ENCODE results near the gene PLAGL2.
"Not testable (repeated sequence)": the region's sequence is repeated elsewhere in the genome, so short reads cannot be mapped to it uniquely, and the experiment has no call there.

Gene PLAGL2, protein sequence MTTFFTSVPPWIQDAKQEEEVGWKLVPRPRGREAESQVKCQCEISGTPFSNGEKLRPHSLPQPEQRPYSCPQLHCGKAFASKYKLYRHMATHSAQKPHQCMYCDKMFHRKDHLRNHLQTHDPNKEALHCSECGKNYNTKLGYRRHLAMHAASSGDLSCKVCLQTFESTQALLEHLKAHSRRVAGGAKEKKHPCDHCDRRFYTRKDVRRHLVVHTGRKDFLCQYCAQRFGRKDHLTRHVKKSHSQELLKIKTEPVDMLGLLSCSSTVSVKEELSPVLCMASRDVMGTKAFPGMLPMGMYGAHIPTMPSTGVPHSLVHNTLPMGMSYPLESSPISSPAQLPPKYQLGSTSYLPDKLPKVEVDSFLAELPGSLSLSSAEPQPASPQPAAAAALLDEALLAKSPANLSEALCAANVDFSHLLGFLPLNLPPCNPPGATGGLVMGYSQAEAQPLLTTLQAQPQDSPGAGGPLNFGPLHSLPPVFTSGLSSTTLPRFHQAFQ

DNA sequence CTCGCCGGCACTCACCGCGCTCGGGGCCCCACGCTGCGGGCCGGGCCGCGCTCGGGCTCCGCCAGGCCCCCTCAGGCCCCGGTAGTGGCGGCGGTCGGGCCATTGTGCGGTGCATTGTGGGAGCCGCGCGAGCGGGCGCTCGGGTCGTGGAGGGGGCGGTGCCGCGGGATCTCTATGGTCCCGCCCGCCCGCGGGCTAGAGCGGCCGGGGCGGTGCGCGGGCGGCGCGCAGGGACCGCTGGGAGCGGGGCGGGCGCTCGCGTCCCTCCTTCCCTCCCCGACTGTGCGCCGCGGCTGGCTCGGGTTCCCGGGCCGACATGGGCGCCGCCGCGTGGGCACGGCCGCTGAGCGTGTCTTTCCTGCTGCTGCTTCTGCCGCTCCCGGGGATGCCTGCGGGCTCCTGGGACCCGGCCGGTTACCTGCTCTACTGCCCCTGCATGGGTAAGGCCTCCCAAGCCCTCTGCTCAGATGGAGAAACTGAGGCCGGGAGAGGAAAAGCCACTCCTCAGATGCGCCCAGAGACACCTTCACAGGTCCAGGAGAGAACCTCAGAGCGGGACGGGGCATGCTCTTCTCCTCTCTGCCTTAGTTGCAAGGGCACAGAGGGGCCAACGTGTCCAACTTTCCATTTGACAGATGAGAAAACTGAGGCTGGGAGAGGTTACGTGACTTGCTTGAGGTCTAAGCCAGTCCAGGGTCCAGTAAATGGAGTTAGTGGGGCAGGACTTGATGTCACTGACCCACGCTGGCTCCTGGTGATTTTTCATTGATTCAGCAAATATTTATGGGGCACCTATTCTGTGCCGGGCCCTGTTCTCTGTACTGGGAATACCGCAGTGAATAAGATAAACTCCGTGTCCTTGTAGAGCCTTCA is at the start of gene PLAGL2, which contains the start of gene POFUT1:
PLAGL2 (minus strand) TSS at position 118 of the 873 bp plus-strand sequence. CDS start 5,565 bp downstream, outside the sequence.
POFUT1 (plus strand) TSS at position 255 of the 873 bp plus-strand sequence; CDS start at position 317, 62 bp downstream.
- DNase-seq, result peak; percentile 93

DNA sequence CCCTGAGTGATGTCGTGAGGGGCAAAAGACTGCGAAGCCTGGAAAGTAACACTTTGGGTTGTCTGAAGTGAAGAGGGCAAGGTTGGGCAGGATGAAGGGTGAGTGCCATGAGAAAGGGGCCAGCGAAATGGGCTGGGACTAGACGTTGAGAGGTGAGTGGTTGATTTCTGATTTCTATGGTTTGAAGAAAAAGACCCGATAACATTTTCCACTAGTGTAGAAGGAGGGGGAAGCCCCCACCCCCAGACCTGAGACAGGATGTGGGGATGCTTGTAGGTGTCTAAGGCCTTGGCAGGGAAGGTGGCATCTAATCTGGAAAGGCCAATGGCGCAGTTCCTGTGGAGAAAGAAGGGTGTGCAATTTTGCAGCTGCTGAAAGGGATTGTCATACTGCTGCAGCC is 44.6 kb upstream of the PLAGL2 start:
- peak; percentile 73 for DNase-seq

DNA sequence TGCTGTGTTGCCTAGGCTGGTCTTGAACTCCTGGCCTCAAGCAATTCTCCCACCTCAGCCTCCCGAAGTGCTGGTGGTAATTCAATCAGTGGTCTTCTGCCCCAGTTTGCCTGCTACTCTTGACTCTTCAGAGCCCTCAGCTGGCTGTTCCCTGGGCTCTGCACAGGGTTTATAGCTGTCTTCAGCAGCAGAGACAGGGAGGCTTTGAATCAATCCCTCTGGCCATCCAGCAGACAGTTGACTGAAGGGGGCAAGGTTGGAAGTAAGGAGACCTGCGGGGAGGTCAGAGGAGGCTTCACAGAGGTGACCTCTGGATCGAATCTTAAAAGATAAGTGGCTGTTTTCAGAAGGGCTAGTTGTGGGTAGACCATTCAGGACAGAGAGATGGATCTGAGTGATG is 43.9 kb upstream of the PLAGL2 start:
- no peak for DNase-seq

DNA sequence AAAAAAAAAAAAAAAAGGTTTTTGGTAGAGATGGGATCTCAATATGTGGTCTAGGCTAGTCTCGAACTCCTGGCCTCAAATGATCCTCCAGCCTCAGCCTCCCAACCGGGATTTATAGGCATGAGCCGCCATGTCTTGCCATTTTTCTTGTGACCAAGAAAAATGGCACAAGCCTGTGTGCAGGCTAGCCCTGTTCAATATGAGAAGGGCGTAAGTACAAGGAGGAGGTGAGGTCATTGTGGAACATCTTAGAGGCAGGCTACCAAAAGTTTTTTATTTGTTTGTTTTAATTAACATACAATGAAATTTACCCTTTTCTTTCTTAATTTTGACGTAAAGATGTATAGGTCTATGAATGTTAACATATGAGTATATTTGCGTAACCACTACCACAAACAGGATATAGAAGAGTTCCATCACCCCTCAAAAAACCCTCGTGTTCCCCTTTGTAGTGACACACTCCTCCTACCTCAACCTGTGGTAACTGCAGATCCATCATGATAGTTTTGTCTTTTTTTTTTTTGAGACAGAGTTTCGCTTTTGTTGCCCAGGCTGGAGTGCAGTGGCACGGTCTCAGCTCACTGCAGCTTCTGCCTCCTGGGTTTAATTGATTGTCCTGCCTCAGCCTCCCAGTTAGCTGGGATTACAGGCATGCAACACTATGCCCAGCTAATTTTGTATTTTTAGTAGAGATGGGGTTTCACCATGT is 41.6 kb upstream of the PLAGL2 start:
- DNase-seq, result peak; percentile 78

DNA sequence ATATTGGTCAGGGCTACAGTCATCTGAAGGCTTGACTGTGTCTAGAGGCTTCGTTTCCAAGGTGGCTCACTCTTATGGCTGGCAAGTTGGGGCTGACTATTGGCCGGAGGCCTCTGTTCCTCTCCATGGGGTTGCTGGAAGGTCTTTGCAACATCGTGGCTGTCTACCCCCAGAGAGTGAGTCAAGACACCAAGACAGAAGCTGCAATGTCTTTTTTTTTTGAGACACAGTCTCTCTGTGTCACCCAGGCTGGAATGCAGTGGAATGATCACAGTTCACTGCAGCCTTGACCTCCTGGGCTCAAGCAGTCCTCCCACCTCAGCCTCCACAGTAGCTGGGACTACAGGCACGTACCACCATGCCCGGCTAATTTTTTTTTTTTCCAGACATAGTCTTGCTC is 40.5 kb upstream of the PLAGL2 start:
- no peak for DNase-seq

DNA sequence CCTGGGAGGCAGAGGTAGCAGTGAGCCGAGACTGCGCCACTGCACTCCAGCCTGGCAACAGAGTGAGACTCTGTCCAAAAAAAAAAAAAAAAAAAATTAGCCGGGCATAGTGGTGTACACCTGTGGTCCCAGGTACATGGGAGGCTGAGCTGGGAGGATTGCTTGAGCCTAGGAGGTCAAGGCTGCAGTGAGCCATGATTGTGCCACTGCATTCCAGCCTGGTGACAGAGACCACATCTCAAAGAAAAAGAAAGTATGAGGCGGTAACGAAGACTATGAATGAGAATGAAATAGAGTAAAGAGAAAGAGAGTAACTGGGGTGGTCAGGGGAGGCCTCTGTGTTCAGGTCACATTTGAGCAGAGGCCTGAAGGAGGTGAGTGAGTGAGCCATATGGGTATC is 38.7 kb upstream of the PLAGL2 start:
- DNase-seq, result not testable (repeated sequence)

DNA sequence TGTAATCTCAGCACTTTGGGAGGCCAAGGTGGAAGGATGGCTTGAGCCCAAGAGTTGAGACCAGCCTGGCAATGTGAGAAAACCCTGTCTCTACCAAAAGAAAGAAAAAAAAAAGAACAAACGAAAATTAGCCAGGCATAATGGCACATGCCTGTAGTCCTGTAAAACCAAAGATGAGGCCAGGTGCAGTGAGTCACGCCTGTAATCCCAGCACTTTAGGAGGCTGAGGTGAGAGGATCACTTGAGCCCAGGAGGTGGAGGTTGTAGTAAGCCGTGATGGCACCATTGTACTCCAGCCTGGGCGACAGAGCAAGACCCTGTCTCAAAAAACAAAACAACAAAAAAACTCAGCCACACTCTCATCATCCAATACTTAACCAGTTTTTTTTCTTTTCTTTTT is 37.4 kb upstream of the PLAGL2 start:
- no peak for DNase-seq

DNA sequence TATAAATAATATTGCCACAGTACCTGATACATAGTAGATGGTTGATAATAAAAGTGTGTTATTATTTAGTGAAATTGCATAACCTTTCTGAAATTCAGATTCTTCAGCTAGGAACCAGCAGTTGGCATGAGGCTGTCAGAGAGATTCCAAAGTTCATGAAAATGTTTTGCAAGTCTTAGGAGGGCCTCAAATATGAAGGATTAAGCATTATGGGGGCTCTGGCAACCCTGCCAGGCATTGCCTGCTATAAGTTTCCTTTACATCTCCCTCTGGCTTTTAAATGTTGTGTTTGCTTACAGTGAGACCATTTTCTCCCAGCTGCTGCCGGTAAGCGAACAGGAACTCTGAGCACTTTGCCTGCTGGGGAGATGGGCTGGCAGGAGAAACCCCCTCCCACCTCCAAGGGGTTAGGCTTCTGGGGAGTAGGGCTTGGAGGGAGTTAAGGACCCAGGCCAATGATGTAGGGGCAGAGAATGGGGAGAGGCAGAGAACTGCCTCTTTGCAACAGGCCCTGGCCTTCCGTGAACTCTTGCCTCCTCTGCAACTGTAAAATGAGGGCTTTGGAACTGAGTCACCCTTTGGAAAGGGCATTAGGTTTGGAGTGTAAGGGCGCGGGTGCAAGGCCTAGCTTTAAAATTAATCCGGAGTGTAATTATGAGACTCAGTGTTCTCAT is 36.7 kb upstream of the PLAGL2 start:
- no peak for DNase-seq

DNA sequence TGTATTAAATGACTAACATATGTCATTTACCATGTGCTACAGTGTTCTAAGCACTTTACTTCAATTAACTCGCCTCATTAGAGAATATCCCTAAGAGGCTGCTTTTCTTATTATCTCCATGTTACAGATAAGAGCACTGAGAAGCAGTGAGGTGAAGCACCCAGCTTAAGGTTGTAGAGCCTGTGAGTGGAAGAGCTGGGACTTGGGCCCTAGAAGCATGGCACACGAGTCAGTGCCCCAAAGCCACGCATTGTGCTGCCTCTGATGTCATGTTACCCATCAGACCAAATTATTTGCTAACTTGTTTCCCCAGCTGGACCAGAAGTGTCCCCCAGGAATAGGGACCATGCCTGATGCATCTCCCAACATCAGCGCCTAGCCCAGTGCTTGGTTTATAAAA is 34.3 kb upstream of the PLAGL2 start:
- no peak for DNase-seq

DNA sequence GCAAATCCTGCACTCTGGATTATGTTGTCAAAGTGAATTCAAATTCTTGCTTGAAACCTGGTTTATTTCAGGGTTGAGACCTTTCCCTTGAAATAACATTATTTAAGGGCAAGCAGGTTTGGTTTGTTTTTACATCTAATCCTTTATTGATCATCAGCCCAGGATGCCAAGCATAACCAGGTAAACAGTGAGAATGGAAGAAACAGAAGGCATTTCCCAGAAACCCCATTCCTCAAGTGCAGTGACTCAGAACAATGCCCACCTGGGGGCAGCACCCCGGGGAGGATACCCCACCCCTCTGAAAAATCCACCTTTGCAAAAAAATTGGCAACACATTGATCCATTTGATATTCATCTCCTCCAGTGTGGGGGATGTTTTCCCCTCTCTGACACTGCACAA is 32.7 kb upstream of the PLAGL2 start:
- no peak for DNase-seq

DNA sequence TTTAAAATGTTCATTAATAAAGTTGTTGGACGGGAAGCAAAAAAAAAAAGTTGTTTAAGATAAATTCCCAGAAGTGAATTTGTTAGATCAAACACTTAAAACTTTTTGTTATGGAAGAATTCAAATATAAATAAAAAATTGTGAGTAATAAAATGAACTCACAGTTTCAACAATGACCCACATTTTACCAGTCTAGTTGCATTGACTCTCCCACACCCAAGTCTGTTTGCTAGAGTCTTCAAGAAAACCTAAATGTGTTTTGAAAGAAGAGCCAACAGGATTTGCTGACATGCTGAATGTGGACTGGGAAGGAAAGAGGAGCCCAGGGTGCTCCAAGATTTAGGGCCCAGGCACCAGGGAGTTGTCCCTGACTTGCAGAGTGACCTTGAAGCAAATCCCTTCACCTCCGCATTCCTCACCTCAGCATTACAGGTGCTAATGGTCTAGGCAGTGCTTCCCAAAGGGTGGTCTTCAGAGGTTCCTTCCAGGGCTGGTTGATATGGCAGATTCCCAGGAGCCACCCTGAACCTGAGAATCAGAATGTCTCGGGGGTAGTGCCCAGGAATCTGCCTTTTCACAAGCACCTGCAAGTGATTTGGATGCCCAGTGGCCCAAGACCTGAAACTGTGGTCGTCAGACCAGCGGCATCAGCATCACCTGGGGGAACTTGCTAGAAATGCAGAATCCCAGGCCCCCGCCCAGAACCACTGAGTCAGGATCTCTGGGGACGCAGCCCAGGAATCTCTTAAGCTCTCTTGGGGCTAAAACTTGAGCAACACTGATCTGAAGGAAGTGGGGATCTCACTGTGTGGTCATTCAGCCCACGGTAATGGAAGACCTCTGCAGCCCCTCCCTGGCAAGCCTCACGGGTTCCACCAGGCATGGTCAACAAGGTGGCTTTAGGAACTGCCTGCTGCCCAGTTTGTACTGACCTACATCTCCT is 31.2 kb upstream of the PLAGL2 start:
- no peak for DNase-seq

DNA sequence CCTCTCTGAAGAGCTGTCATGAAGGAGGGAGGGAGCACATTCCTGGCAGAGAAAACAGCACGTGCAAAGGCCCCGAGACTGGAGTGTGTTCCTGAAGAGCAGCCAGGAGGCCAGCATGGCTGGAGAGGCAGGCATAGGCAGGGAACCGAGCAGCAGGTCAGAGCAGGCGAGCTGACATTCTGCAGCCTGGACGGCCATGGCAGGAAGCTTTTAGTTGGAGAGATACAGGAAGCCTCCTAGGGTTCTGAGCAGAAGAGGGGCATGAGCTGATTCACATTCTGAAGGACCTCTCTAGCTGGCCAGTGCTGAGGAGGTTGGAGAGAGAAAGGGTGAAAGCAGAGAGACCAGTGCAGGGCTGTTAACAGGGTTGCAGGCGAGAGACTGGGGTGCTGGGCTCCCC is 29.9 kb upstream of the PLAGL2 start:
- no peak for DNase-seq

DNA sequence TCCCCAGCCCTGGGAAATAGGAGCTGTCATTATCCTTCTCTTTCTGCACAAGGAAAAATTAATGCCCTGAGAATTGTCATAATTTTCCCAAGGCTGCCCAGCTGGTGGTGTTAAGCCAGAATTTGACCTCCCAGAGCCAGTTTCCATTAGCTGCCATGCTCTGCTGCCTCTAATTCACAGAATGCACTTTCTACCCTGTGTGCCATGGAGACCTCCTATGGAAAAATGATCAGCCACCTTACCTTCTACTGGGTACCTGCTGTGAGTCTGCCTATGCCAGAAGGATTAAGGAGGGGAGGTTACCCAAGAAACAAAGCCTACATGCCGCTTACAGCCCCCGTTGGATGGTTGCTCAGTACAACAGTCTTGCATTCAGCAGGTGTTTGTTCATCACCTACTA is 29.3 kb upstream of the PLAGL2 start:
- DNase-seq, result no peak

DNA sequence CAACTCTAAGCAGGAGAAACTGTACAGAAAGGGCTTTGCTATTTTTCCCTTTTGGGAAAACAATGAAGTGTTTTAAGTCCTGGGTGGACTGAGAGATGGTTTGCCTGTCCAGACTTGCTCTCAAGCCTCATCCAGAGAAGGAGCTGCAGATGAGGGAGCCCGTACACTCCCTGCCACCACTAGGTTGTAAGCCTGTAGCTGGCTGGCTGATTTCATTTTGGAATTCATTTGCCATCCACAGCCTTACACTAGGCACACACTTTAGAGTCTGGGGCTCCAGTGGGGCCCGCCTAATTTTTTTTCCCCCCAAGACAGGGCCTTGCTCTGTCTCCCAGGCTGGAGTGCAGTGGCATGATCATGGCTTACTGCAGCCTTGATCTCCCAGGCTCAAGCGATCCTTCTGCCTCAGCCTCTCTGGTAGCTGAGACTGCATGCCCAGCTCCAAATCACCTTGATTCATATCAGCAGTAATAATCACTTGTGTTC is 28.5 kb upstream of the PLAGL2 start:
- DNase-seq, result no peak

DNA sequence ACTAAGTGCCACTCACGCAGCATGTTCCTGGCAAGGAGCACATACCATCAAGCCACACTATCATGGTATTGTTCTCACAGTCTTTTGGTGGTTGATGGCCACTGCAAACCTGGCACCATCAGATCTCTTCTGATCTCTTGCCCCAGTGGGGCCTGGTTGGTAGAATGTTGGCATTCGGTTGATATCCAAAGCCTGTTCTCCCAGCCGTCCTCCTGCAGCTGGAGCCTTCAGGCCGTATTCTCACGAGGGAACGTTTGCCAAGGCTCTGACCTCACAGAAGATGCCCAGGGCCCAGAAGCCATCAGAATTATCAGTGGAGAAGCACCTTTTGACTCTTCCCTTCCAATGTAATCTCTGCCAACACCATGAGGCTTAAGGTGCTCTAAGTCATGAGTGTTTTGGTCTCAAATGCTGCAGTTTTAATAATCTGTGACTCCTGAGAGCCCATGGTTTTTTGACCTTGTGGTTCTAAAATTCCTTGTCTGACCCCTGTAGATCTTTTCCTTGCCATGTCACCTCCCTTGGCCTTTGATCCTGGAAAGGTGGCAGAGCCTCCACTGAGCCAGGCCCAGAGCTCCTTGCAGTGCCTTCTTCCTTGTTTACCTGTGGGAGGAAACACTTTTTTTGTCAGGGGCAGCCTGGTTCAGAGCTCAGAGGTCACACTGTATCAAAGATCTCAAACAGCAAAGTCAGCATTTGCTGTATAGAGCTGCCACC is 27.9 kb upstream of the PLAGL2 start:
- DNase-seq, result no peak

DNA sequence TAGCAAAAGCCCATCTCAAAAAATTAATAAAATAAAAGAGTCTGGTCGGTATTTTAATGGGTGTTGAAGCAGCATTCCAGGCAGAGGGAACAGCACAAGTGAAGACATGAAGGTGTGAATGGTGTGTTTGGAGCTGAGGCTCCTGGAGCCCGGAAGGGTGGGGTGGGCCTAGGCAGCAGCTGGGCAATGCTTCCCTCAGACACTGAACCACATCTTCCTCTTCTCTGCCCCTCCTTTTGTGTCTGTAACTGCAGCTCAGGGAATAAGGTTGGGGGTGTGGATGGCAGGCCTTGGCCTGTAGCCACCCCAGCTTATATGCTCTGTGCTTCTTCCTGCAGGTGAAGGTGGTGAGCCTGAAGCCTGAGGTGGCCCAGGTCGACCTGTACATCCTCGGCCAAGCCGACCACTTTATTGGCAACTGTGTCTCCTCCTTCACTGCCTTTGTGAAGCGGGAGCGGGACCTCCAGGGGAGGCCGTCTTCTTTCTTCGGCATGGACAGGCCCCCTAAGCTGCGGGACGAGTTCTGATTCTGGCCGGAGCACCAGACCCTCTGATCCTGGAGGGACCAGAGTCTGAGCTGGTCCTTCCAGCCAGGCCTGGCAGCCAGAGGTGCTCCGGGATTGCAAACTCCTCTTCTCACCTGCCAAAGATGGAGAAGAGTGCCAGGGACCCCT is 26.7 kb upstream of the PLAGL2 start:
- no peak for DNase-seq

DNA sequence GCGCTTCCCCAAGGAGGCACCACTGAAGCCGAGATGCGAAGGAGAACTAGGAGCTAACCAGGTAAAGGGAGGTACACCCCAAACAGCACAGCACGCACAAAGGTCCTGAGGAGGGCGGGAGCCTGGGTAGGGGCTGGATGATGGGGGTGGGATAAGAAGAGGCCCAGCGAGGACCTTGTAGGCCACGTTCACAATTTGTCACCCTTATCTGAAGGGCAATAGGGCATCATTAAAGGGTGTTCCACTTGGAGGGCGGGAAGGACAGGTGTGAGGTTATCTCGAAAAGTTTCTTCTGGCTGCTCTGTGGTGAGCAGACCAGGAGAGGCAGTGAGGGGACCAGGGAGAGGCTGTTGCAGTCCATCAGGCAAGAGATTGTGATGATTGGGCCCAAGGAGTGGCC is 25.7 kb upstream of the PLAGL2 start:
- DNase-seq, result no peak

DNA sequence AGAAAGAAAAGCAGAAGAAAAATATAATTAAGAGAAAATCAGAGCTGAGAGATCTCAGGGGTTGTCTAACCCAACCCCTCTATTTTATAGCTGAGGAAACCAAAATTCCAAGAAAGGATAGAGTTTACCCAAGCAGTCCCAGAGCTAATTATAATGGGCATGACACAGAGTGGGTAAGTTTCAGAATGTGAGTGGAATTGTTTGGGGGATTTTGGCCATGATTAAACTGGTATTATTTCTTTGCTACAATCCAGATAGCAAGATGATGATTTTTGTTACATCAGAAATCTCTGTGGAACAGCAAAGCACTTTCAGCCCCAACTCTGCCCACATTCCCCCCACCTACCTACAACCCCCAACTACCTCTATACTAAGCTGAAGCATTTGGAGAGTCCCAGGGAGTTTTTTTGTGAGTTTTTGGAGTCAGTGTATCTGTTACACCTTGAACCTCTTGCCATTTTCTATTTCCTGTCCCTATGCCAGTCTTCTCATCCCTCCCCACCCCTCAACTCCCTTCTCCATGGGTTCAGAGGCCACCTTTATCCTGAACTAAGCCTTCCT is 24.9 kb upstream of the PLAGL2 start:
- no peak for DNase-seq

DNA sequence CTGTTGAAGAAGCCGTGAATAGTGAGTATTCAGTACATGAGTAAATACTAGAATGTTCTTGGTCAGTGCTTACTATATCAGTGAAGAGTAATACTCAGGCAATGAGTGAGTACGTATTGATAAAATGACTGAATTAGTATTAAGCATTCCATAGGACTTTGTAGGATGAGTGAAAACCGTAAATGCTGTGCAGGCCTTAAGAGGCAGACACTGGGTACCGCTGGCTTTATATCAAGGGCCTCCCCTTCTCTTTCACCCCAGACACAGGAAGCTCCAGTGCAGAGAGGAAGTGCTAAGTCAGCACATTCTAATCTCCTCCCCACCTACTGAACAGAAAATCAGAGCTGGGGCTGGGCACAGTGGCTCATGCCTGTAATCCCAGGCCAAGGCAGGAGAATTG is 24.3 kb upstream of the PLAGL2 start:
- peak; percentile 83 for DNase-seq

DNA sequence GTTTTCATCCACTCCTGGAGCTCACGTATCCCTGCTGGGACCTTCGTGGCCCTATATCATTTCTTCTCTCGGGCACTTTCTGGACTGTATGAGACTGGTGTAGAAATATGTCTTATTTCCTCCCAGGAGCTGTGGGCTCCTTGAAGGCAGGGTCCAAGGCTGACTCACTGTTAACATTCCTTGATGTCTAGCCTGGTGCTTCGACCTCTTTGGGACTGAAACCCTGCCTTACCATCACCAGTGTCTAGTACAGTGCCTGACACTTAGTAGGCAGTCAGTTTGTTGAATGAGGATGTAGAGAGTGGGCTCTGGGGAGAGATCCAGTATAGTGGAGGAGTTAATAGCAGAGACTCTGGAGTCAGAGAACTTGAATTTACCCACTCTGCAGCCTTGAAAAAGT is 23.7 kb upstream of the PLAGL2 start:
- no peak for DNase-seq

All from activated CD4-positive, alpha-beta T cell treated with anti-CD3 and anti-CD28 coated beads, Interleukin-10, Interleukin-2, amounts not matched to agents 100 ng/mL and 50 ng/mL, durations not matched to agents 16 hours and 8 hours (primary cell).